GM20431 (cell line): Measurements from ENCODE around the gene NIPSNAP2.

ENCODE experiments used
- in situ Hi-C: fragments of 300-500 bp; cut with MseI, MboI; formaldehyde crosslinking; loops from one replicate; pipeline ENCODE4 v1.15.0; 2020; ENCODE audit warnings: low sequenced_read_pairs; ENCODE audit not compliant: unreplicated experiment

NIPSNAP2 gene

DNA sequence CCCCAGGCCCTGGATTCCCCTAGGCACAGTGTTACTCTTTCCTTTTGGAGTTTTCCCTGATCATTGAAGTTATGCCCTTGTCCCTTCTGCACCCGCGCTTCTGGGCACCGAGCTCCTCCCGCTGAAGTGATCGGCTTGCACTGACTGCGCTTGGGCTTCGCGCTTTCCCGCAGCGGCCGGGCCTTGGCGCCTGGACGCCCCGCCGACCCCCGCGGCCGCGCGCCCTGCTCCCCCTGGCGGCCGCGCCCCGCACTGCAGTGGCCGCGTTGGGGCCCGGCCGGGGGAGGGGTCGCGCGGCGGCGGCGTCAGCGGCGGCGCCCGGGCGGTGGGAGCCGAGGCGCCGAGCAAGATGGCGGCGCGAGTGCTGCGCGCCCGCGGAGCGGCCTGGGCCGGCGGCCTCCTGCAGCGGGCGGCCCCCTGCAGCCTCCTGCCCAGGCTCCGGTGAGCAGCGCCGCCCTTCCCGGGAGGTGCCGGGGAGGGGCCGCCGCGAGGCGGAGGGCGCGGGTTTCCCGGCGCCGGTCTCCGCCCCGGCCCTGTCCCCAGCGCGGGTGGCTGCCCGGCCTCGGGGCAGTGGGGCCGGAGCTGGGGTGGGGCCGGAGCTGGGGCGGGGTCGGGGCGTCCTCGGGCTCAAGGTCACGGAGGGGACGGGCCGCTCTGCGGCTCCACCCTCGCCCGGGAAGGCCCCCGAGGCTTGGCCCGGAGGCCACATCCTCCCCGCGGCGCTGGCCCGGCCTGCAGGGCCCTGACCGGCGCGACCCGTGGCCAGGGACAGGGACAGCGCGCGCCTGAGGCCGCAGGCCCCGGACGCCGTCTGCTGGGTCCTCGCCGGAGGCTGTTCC is at the start of gene NIPSNAP2:
Gene NIPSNAP2, plus strand, starts transcription at position 325 of the 839 bp plus-strand sequence. Its CDS starts 25 bp downstream, at position 350.
- in situ Hi-C loops: loop anchor here (25.0 kb wide), 1 partner anchor 327 kb away; no protein-coding TSS in a partner anchor

DNA sequence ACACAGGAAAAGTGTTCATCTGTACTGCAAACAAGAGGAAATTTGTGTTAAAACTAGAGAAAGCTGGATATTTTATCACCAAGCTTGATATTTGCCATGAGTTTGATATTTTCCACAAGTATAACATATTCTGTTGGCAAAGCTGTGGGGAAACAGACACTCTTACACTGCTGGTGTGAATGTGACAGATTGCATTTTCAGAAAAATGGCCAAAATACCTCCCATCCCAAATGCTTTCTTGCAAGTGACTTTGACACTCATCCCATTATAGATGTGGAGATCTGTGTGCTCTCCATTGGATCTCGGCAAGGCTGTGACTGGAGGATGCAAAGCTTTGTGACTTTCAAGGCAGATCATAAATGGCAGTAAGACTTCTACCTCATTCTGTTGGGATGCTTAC is 46.6 kb upstream of the NIPSNAP2 start:
- in situ Hi-C loops: no loop called here

DNA sequence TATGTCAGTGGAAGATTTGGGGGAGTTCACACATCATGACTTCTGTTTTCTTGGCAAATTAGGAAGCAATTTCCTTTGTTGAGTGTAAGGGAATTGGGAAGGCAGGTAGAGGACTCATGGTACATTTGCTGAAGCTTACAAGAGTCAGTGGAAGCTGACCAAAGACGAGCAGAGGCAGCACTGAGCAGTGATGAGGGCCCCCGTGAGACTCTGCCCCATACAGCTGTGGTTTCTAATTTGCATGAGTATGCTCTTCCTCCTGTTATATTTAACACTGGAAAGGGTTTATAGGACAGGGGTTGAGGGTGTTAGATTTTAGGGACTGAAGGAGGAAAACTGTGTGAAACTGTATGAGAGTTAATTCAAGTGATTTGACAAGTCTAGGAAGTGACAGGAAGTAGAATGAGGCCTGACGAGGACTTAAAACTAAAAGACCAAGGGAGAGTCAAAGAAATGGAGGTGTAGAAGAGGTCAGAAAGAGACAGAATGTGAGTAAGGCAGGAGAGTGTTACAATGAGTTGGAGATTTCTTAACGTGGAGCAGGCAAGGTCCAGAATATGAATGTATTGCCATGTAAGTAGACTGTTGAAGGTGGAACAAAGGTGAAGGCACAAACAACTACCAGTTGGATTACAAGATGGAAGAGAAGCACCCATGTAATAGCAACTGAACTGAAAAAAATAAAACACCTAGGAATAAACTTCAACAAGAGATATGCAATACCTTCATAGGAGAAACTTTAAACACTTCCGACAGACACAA is 36.2 kb upstream of the NIPSNAP2 start:
- in situ Hi-C loops: no loop called here

DNA sequence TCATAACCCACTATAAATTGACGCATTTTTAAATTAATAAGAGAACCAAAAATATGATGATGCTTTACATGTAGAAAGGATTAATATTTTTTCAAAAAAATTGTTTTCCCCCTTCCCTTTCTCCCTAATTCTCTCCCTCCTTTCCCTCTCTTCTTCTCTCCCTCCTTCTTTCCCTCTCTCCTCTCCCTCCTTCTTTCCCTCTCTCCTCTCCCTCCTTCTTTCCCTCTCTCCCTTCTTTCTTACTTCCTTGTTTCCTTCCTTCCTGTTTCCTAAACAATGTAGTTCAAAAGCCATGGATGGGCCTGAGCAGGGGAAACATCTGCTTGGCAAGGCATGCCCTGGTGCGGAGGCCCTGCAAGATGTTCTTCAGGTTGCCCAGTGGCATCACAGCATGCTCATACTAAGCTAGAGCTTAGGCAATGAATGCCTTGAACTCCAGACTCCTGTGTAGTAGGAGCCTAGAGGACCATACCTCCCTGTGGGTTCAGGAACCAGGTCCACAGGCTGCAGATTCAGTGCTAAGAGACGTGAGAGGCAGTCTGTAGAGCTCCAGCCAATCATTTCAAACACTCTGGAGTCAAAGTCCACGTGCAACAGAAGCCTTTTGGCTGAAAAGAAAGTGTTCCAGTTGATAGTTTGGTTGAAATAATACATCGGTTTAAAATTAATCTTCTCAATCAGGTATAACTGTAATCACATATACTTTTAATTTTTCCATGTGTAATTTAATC is 32.8 kb upstream of the NIPSNAP2 start:
- in situ Hi-C loops: no loop called here

DNA sequence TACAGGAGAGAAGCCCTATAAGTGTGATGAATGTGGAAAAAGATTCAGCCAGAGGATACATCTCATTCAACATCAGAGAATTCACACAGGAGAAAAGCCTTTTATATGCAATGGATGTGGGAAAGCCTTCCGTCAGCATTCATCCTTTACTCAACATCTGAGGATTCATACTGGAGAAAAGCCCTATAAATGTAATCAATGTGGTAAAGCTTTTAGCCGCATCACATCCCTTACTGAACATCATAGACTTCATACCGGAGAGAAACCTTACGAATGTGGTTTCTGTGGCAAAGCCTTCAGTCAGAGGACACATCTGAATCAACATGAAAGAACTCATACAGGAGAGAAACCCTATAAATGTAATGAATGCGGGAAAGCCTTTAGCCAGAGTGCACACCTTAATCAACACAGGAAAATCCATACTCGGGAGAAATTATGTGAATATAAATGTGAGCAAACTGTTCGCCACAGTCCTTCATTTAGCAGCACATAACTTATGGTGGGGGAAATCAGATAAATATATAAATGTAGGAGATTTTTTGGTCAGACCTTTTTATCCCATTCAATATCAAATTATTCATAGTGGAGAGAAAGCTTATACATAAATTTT is 24.8 kb upstream of the NIPSNAP2 start:
- in situ Hi-C loops: no loop called here

DNA sequence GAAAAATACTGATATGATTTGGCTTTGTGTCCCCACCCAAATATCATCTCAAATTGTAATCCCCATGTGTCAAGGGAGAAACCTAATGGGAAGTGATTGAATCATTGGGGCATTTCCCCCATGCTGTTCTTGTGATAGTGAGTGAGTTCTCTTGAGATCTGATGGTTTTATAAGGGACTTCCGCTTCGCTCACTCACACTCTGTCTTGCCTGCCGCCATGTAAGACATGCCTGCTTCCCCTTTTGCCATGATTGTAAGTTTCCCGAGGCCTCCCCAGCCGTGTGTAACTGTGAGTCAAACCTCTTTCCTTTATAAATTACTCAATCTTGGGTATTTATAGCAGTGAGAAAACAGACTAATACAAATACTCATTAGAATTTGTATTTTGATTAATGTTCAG is 17.8 kb upstream of the NIPSNAP2 start:
- in situ Hi-C loops: no loop called here

DNA sequence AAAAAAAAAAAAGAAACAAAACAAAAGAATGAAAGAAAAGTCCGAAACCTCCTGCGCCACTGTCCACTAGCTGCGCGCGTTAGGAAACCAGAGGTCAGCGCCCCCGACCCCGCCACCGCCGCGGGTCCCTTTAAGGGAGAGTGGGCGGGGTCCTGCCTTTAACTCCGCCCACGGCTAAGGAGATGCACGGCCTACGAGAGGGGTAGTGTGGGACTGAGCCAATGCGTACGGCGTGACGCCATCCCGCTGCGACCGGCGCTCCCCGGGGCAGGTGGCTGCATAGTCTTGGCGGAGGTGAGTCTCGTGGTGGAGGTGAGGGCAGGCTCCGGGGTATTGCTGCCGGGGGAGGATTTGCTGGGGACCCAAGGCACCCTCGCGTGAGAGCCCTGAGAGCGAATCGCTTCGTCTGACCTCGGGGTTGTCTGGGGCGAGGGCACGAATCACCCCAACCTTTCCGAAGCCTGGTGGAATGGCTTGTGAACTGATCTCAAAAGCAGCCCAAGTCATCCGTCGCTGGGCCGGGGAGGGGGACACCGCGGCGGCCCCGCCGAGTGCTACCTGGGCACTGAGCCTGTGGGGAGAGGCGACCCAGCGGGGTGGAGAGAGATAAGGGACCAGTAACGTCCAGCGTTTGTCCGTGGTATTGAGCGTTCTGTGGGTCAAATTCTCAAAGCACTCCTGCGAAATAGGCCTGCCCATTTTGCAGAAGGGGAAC is 12.6 kb upstream of the NIPSNAP2 start, which contains the start of gene MRPS17:
Gene MRPS17, plus strand, starts transcription at position 241 of the 715 bp plus-strand sequence. CDS start 1,319 bp downstream, outside the sequence.
- in situ Hi-C loops: loop anchor here (25.0 kb wide), 1 partner anchor 314 kb away; no protein-coding TSS in a partner anchor

DNA sequence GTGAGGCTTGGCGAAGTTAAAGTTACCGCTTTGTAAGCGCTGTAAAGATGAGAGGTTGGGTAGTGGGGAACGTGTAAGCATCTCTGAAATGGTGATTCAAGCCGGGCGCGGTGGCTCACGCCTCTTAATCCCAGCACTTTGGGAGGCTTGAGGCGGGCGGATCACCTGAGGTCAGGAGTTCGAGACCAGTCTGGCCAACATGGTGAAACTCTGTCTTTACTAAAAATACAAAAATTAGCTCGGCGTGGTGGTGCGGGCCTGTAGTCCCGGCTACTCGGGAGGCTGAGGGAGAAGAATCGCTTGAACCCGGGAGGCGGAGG is 12.1 kb upstream of the NIPSNAP2 start:
- in situ Hi-C loops: loop anchor here (25.0 kb wide), 1 partner anchor 315 kb away; no protein-coding TSS in a partner anchor

DNA sequence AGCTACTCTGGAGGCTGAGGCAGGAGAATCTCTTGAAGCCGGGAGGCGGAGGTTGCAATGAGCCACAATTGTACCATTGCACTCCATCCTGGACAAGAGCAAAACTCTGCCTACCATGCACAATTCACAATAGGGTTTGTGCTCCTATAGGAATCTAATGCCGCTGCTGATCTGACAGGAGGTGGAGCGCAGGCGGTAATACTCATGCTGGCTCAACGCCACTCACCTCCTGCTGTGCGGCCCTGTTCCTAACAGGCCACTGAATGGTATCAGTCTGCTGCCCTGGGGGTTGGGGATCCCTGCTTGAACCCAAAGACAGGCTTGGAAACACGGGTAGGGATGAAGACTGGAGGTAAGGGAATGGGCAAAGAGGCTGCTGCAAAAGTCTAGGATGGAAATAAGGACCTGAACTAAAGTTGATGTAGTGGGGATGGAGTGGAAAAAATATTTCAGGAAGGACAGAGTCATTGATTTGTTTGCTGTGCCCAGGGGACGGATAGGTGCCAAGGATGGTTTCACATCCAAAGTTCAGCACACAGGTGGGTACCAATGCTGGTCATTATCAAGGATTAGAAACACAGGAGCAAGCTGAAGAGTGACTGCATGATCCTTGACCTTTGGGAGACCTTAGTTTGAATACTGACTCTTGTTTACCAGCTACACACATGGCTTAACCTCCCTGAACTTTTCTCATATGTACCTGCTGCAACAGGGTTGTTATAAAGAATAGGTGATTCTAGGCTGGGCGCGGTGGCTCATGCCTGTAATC is 10.5 kb upstream of the NIPSNAP2 start:
- in situ Hi-C loops: loop anchor here (25.0 kb wide), 1 partner anchor 317 kb away; no protein-coding TSS in a partner anchor

DNA sequence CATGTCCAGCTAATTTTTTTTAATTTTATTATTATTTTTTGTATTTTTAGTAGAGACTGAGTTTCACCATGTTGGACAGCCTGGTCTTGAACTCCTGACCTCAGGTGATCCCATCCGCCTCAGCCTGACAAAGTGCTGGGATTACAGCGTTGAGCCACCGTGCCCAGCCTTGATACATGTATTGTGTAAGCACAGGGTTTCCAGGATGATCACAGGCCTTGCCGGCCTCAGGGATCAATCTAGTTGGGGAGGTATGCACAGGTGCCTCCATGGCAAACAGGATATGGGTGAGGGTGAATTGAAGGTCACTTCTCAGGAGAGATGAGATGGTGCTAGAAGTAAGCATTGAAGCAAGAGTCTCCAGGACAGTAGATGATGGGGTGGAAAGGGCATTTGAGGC is 7.2 kb upstream of the NIPSNAP2 start:
- in situ Hi-C loops: loop anchor here (25.0 kb wide), 1 partner anchor 320 kb away; no protein-coding TSS in a partner anchor

DNA sequence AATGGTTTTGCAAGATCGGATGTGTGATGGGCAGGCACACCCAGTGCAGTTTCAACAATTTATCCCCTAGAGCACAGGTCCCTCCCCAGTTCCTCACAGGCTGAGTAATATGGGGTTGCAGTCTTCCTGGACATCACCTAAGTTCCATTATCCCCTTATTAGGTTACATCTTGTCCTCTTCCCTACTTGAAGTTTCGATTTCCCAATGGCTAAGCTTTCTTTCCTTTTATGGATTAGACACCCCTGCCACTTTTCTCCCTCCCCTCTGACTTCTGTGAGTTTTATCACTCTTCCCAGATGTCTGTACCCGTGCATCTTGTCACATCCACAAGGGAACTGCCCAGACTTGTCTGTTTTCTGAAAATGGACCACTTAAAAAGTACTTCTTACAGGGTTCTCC is 2.4 kb upstream of the NIPSNAP2 start:
- in situ Hi-C loops: loop anchor here (25.0 kb wide), 1 partner anchor 325 kb away; no protein-coding TSS in a partner anchor

DNA sequence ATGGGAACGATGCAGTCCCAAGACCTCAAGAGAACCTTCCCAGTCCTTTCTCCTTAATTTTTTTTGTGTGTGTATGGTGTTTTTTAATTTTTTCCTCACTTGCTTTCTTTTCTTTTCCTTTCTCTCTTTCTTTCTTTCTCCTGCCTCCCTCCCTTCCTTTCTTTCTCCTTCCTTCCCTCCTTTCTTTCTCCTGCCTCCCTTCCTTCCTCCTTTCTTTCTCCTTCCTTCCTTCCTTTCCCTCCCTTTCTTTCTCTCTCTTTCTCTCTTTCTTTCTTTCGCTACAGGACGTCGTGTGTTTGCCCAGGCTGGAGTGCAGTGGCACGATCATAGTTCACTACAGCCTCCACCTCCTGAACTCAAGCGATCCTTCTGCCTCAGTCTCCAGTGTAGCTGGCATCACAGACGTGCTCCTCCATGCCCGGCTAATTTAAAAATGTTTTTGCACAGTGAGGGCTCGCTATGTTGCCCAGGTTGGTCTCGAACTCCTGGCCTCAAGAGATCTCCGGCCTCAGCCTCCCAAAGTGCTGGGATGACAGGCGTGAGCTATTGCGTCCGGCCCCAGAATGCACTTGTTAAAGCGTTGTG is 709 bp upstream of the NIPSNAP2 start:
- in situ Hi-C loops: loop anchor here (25.0 kb wide), 1 partner anchor 326 kb away; no protein-coding TSS in a partner anchor

DNA sequence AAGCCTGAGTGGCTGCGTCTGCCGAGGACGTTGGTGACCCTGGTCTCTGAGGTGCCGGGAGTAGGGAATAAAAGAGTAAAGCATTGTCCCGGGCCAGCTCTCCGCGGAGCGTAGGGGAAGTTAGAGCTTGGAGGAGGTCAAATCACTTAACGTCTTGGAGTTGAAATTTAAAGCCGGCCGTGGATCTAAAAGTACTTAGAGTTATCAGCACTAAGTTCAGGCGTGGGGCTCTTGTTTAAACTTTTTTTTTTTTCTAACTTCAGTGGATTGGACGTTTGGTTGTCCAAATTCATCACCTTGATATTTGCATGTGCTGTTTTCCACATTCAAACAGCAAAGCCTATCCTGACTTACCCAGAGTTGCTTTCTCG is 700 bp downstream of the NIPSNAP2 start:
- in situ Hi-C loops: loop anchor here (25.0 kb wide), 1 partner anchor 328 kb away; no protein-coding TSS in a partner anchor

DNA sequence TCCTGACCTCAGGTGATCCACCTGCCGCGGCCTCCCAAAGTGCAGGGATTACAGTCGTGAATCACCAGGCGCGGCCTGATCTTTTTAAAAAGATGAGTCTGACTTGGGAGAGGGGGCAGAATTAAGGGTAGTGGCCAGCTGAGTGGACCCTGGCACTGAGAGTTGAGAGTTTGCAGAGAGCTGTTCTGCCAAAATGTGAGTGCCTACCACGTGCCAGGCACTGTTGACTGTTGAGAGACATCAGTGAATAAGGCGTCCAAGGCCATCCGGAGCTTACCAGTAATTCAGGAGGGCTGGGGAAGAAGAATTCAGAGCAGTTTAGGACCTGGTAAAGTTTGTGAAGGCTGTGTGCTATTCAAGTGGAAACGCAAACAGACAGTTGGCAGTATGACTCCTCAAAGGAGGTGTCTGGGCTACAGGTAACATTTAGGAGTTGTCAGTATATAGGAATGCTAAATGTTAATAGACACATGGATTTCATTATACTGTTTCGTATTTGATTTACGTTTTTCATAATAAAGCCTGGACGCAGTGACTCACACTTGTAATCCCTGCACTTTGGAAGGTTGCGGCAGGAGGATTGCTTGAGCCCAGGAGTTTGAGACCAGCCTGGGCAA is 1.5 kb downstream of the NIPSNAP2 start:
- in situ Hi-C loops: loop anchor here (25.0 kb wide), 1 partner anchor 329 kb away; no protein-coding TSS in a partner anchor

DNA sequence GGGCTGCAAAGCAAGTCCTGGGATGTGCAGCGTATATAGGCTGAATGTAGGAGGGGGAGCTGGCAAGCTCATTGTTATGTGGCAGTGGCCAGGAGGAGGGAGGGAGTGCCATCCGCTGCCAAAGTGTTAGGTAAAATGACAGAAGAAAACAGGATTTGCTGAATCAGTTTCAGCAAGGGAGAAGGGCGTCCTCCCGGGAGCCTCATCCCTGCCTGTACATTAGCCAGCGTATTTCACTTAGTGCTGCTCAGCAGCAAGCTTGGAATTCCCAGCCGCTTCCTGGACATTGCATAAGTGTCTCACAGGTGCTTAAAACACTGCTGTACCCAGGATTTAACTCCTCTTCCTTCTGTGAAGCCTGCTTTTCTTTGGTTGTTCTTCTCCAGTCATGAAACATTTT is 2.5 kb downstream of the NIPSNAP2 start:
- in situ Hi-C loops: loop anchor here (25.0 kb wide), 1 partner anchor 330 kb away; no protein-coding TSS in a partner anchor

DNA sequence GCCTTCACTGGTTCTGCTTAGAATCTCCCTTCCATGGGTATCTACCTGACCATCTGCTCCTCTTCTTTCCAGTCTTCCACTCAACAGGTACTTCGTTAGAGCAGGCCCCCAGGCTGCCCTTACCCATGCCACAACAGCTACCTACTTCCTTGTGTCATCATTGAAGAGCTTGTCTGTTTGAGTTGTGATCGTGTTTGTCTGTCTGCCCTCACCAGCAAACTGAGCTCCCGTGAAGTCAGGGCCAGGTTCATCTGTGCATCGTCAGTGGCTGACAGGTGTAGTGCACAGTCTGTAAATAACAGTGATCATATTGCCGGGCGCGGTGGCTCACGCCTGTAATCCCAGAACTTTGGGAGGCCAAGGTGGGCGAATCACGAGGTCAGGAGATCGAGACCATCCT is 5.0 kb downstream of the NIPSNAP2 start:
- in situ Hi-C loops: loop anchor here (25.0 kb wide), 1 partner anchor 332 kb away; no protein-coding TSS in a partner anchor

DNA sequence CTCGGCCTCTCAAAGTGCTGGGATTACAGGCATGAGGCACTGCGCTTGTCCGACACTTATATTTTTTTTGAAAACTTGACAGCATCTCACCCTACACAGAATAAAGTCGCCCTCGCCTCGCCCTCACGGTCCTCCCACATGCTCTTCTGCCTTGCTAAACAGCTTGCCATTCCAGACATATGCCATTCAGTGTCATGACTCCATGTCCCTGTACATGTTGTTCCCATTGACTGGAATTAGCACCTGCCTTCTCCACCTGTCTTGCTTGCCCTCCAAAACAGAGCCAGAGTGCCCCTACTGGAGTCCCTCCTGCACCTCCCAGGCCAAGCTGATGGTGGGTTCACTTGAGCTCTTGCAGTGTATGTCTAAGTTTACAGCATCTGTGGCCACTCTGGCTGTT is 6.2 kb downstream of the NIPSNAP2 start:
- in situ Hi-C loops: loop anchor here (25.0 kb wide), 1 partner anchor 333 kb away; no protein-coding TSS in a partner anchor
